Endothelial cell of umbilical vein (primary cell): Measurements from ENCODE around the gene ZBTB46. TPM values are rescaled to one million over a fixed set of nuclear protein-coding genes. Genes with fewer than 3 reads are reported as not detected.

Experiments
- BruUV-seq: library from RNA; stranded (reverse); fragments of 400-500 nt; replicated peaks from 2 replicates; lab custom pipeline; 2021; lab: Mats Ljungman, UMichigan
- CTCF ChIA-PET: fragments of 300-600, 350-600 bp; sonication (Branson Sonifier 250); formaldehyde crosslinking; loops from one replicate; lab custom pipeline; 2021; ENCODE audit warnings: antibody characterized with exemption, inconsistent platforms; lab: Charles Lee
- POLR2A ChIA-PET: fragments of 300-600, 350-600 bp; sonication (Branson Sonifier 250); formaldehyde crosslinking; loops from one replicate; lab custom pipeline; 2021; ENCODE audit warnings: antibody characterized with exemption, inconsistent platforms; lab: Charles Lee
- DNase-seq: peaks from one replicate; pipeline ENCODE4 v3.0.0-alpha.2; 2011; ENCODE audit warnings: low read depth, low spot score
- FAIRE-seq: peaks from 2 replicates; lab custom pipeline; 2011; peaks lifted over from hg19 to GRCh38; lab: Jason Lieb, UNC
- H2AFZ ChIP-seq: 2 replicates; pipeline ENCODE4 v1.6.0; 2012; ENCODE audit warnings: low read depth, low read length, control low read depth, inconsistent platforms
- H3K27ac ChIP-seq: 2 replicates; pipeline ENCODE4 v1.5.1; 2011; ENCODE audit warnings: low read depth, mild to moderate bottlenecking, control low read depth, low read length, moderate library complexity; ENCODE audit not compliant: insufficient read depth
- H3K27me3 ChIP-seq, 2 experiments: 2 replicates each; pipeline versions ENCODE4 v1.6.0 to v1.6.1; 2011; ENCODE audit warnings: low read length in 2 of 2, mixed read lengths in 1 of 2; ENCODE audit not compliant: control insufficient read depth in 2 of 2, insufficient read depth in 2 of 2
- H3K36me3 ChIP-seq, 2 experiments: 2 replicates in 1 of 2; 3 replicates in 1 of 2; pipeline ENCODE4 v1.5.1; 2011; ENCODE audit warnings: low read length in 2 of 2, mild to moderate bottlenecking in 1 of 2, moderate library complexity in 1 of 2; ENCODE audit not compliant: control insufficient read depth in 2 of 2, insufficient read depth in 2 of 2; ENCODE audit errors: extremely low read depth in 1 of 2
- H3K4me1 ChIP-seq: 3 replicates; pipeline ENCODE4 v1.5.1; 2011; ENCODE audit warnings: mild to moderate bottlenecking, low read length; ENCODE audit not compliant: control insufficient read depth, insufficient read depth; ENCODE audit errors: extremely low read depth
- H3K4me2 ChIP-seq: 2 replicates; pipeline ENCODE4 v1.6.1; 2011; ENCODE audit warnings: low read length, control low read depth, mixed read lengths; ENCODE audit not compliant: insufficient read depth
- H3K4me3 ChIP-seq, 3 experiments: fragments of 200-600 bp in 1 of 3; sonication (generic), shearing (Covaris generic) in 1 of 3; replicated peaks in 1 of 3; 2 replicates each; pipeline ENCODE4 v1.5.1; 2011 to 2016; ENCODE audit warnings: control low read depth in 3 of 3, low read length in 3 of 3, mild to moderate bottlenecking in 2 of 3, inconsistent platforms in 1 of 3, low read depth in 1 of 3, moderate library complexity in 1 of 3; ENCODE audit not compliant: insufficient read depth in 1 of 3
- H3K79me2 ChIP-seq: 2 replicates; pipeline ENCODE4 v1.6.0; 2012; ENCODE audit warnings: low read length, inconsistent platforms; ENCODE audit not compliant: control insufficient read depth, insufficient read depth
- H3K9ac ChIP-seq: replicated peaks from 2 replicates; pipeline ENCODE3; 2011; ENCODE audit warnings: low read length, control low read depth; ENCODE audit not compliant: insufficient read depth; ENCODE audit errors: extremely low read depth
- H3K9me1 ChIP-seq: replicated peaks from 3 replicates; pipeline ENCODE4 v1.6.0; 2011; ENCODE audit warnings: mild to moderate bottlenecking, low read length; ENCODE audit not compliant: control insufficient read depth, insufficient read depth; ENCODE audit errors: extremely low read depth
- H3K9me3 ChIP-seq: replicated peaks from 2 replicates; pipeline ENCODE4 v1.5.1; 2012; ENCODE audit warnings: low read length, inconsistent platforms; ENCODE audit not compliant: control insufficient read depth, insufficient read depth
- H4K20me1 ChIP-seq: replicated peaks from 2 replicates; pipeline ENCODE3; 2011; ENCODE audit warnings: mild to moderate bottlenecking, low read length; ENCODE audit not compliant: control insufficient read depth, insufficient read depth; ENCODE audit errors: extremely low read depth
- EZH2 ChIP-seq: IDR thresholded peaks from 2 replicates; pipeline ENCODE4 v1.6.1; 2012; ENCODE audit warnings: borderline replicate concordance, low read depth, mild to moderate bottlenecking, moderate library complexity, low read length, inconsistent platforms; ENCODE audit not compliant: severe bottlenecking
- FOS ChIP-seq: IDR thresholded peaks from 2 replicates; pipeline ENCODE4 v1.6.1; 2011; ENCODE audit warnings: mild to moderate bottlenecking, low read length, moderate library complexity, borderline replicate concordance; ENCODE audit not compliant: insufficient read depth
- GATA2 ChIP-seq: IDR thresholded peaks from 2 replicates; pipeline ENCODE4 v1.7.0; 2011; ENCODE audit warnings: low read depth, mild to moderate bottlenecking, moderate library complexity, mixed read lengths, low read length; ENCODE audit not compliant: insufficient read length, insufficient read depth
- JUN ChIP-seq: IDR thresholded peaks from 2 replicates; pipeline ENCODE4 v1.6.1; 2011; ENCODE audit warnings: borderline replicate concordance, low read depth; ENCODE audit not compliant: insufficient read length, insufficient read depth
- MYC ChIP-seq: IDR thresholded peaks from one replicate; pipeline ENCODE4 v1.6.1; 2011; ENCODE audit warnings: mild to moderate bottlenecking, low read depth, low read length
- POLR2A ChIP-seq: IDR thresholded peaks from 2 replicates; pipeline ENCODE4 v1.6.1; 2012; ENCODE audit warnings: low read depth, mild to moderate bottlenecking, control low read depth, low read length
- POLR2AphosphoS5 ChIP-seq: IDR thresholded peaks from 2 replicates; pipeline ENCODE4 v1.6.1; 2012; ENCODE audit warnings: low read depth, mild to moderate bottlenecking, control low read depth, low read length, moderate library complexity; ENCODE audit not compliant: insufficient read depth
- dilution Hi-C: fragments of 300-500 bp; cut with MboI; formaldehyde crosslinking; loops from one replicate; pipeline ENCODE4 v1.15.0; 2019; ENCODE audit warnings: low sequenced_read_pairs; ENCODE audit not compliant: extremely low pct_ligation_motif_present
- intact Hi-C: fragments of 100-400 bp; cut with micrococcal nuclease; formaldehyde crosslinking; loops from one replicate; pipeline ENCODE4 v1.10.0; 2022
- polyA plus RNA-seq, 4 experiments: library from polyadenylated mRNA; depleted of rRNA in 3 of 4; stranded (reverse) in 3 of 4; unstranded in 1 of 4; fragments of >200 nt; gene quantifications; 2 replicates each; pipeline versions ENCODE4 v1.2.1 to v1.2.3, GENCODE V29; 2011 to 2012; ENCODE audit warnings: missing spikeins in 1 of 4
- total RNA-seq: library from RNA; stranded (reverse); gene quantifications from 2 replicates; pipeline ENCODE4 v1.2.3, GENCODE V29; 2021
- TF ChIP-seq, protein P1 (sequence below): IDR thresholded peaks from 2 replicates; pipeline ENCODE4 v1.6.1; 2011; ENCODE audit not compliant: insufficient read depth, insufficient read length
- TF ChIP-seq, protein P2 (sequence below), 2 donors: IDR thresholded peaks; 1 replicate in 1 of 2; 2 replicates in 1 of 2; pipeline ENCODE4 v1.5.1; 2011; ENCODE audit warnings: low read length in 2 of 2, mild to moderate bottlenecking in 2 of 2, moderate library complexity in 2 of 2, control low read depth in 1 of 2, inconsistent platforms in 1 of 2, low read depth in 1 of 2; ENCODE audit not compliant: insufficient read depth in 1 of 2; ENCODE audit errors: extremely low read depth in 1 of 2

ZBTB46 gene
- total and polyA plus RNA-seq, 2 donors (not counting 3 experiments of a cell fraction or from before 2014, with no cell fraction given) = 1.3 to 7.1 TPM

DNA sequence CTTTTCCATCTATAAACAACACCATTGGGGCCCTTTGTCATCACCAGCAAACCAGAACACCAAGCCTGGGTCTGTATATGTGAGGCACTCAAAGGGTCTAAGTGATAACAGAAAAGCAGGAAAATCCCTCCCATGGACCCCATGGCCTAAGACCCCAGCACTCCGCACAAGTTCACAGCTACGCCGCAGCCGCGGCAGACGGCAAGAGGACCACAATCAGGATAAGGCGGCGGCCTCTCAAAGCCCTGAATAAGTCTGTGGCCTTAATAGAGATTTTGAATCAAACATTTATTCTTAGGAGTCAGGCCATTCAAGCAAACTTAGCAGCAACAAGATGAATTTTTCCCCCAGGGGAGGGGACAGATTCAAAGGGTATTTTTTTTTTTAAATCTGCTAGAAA lies 2.9 kb downstream of the ZBTB46 start:
- no peak for DNase-seq
- no peaks in the 10 kb centered on the region for H3K9me1 ChIP-seq
- no peak overlapping the region for H3K27ac ChIP-seq
- H3K79me2 ChIP-seq = no peaks in the 10 kb centered on the region
- H3K36me3 ChIP-seq = no peaks in the 10 kb centered on the region
- no peak for FAIRE-seq
- H3K27me3 ChIP-seq = peaks cover 18 to 32% of the 10 kb centered on the region in 2 experiments
- H3K4me2 ChIP-seq = no peak overlapping the region
- H3K9me3 ChIP-seq = no peaks in the 10 kb centered on the region
- intact Hi-C loops (loop anchor here (5.0 kb wide), 1 partner anchor 34 kb away; the partner anchor contains the start of gene ABHD16B), dilution Hi-C loops (no loop called here)
- no TSS peak for BruUV-seq
- CTCF ChIA-PET = no interaction called here
- no peak overlapping the region for H3K4me3 ChIP-seq
- no peak overlapping the region for H3K9ac ChIP-seq
- POLR2A ChIA-PET = no interaction called here
- H2AFZ ChIP-seq = no peak overlapping the region
- no peaks in the 10 kb centered on the region for H4K20me1 ChIP-seq
- TF ChIP-seq EZH2 = no peak
- no peak for TF ChIP-seq POLR2AphosphoS5
- TF ChIP-seq POLR2A = no peak
- H3K4me1 ChIP-seq = peaks cover 7% of the 10 kb centered on the region

DNA sequence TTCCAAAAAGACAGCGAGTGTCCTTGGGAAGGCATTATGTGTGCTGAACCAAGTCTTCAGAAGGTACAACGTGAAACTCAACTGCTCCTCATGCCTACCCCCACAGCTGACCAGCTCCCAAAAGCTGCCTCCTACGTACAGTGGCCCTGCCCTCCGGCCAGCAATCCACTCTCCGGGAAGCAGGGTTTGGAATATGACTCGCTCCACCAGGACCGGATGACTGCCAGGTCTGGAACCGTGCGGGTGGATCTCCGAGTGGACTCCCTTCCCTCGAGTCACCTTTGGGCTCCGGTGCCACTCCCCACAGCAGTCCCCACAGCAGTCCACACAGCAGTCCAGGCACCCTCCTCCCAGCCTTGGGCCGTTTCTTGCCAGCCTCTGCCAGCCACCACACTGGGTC lies 4.3 kb downstream of the ZBTB46 start:
- Histone ChIP-seq H4K20me1 (no peaks in the 10 kb centered on the region), H3K79me2 (no peaks in the 10 kb centered on the region), H3K9ac (no peak overlapping the region), H3K4me2 (no peak overlapping the region), H3K27me3 (peaks cover 18 to 25% of the 10 kb centered on the region in 2 experiments), H3K4me1 (peaks cover 7% of the 10 kb centered on the region), H3K36me3 (no peaks in the 10 kb centered on the region), H3K9me1 (no peaks in the 10 kb centered on the region), H3K27ac (no peak overlapping the region), H2AFZ (no peak overlapping the region), H3K9me3 (no peaks in the 10 kb centered on the region), H3K4me3 (no peak overlapping the region)
- DNase-seq (no peak), FAIRE-seq (no peak)
- dilution Hi-C loops = no loop called here
- ChIA-PET CTCF (interaction anchor here (1.0 kb wide), 1 partner anchor 10 kb away, joined by 3 read pairs; no protein-coding TSS in a partner anchor), POLR2A (no interaction called here)
- BruUV-seq = no TSS peak
- intact Hi-C loops = loop anchor here (5.0 kb wide), 1 partner anchor 36 kb away; the partner anchor contains the start of gene ABHD16B
- TF ChIP-seq, protein P1, sequence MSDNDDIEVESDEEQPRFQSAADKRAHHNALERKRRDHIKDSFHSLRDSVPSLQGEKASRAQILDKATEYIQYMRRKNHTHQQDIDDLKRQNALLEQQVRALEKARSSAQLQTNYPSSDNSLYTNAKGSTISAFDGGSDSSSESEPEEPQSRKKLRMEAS = no peak
- TF ChIP-seq, protein P2, sequence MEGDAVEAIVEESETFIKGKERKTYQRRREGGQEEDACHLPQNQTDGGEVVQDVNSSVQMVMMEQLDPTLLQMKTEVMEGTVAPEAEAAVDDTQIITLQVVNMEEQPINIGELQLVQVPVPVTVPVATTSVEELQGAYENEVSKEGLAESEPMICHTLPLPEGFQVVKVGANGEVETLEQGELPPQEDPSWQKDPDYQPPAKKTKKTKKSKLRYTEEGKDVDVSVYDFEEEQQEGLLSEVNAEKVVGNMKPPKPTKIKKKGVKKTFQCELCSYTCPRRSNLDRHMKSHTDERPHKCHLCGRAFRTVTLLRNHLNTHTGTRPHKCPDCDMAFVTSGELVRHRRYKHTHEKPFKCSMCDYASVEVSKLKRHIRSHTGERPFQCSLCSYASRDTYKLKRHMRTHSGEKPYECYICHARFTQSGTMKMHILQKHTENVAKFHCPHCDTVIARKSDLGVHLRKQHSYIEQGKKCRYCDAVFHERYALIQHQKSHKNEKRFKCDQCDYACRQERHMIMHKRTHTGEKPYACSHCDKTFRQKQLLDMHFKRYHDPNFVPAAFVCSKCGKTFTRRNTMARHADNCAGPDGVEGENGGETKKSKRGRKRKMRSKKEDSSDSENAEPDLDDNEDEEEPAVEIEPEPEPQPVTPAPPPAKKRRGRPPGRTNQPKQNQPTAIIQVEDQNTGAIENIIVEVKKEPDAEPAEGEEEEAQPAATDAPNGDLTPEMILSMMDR (IDR thresholded peaks at IDR 0.05; ENCODE audit: extremely low read depth in 1 of 2, insufficient read depth in 1 of 2, low read depth in 1 of 2, low read length in 2 of 2) = no peak
- no peak for TF ChIP-seq FOS
- TF ChIP-seq GATA2 = no peak
- no peak for TF ChIP-seq EZH2
- no peak for TF ChIP-seq MYC
- no peak for TF ChIP-seq POLR2AphosphoS5
- no peak for TF ChIP-seq POLR2A
- no peak for TF ChIP-seq JUN
